ENCODE results near the gene SSBP4.

- TF ChIP-seq POLR2A (IDR thresholded peaks at IDR 0.05): no peak
- TF ChIP-seq, protein P1, sequence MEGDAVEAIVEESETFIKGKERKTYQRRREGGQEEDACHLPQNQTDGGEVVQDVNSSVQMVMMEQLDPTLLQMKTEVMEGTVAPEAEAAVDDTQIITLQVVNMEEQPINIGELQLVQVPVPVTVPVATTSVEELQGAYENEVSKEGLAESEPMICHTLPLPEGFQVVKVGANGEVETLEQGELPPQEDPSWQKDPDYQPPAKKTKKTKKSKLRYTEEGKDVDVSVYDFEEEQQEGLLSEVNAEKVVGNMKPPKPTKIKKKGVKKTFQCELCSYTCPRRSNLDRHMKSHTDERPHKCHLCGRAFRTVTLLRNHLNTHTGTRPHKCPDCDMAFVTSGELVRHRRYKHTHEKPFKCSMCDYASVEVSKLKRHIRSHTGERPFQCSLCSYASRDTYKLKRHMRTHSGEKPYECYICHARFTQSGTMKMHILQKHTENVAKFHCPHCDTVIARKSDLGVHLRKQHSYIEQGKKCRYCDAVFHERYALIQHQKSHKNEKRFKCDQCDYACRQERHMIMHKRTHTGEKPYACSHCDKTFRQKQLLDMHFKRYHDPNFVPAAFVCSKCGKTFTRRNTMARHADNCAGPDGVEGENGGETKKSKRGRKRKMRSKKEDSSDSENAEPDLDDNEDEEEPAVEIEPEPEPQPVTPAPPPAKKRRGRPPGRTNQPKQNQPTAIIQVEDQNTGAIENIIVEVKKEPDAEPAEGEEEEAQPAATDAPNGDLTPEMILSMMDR (IDR thresholded peaks at IDR 0.05): no peak
These were observed 31.1 kb downstream of the SSBP4 start for GRCh38 chr19:18450021-18450930.

Data from lower leg skin (tissue), 3 donors.